Inferior parietal cortex (tissue), 1 donor: ENCODE results near the gene MTR.
"Not testable (repeated sequence)": the region's sequence is repeated elsewhere in the genome, so short reads cannot be mapped to it uniquely, and the experiment has no call there.

ENCODE experiments used
- DNase-seq: peaks from one replicate; pipeline ENCODE4 v3.0.0-alpha.2; 2016; ENCODE audit errors: extremely low spot score

Gene MTR

DNA sequence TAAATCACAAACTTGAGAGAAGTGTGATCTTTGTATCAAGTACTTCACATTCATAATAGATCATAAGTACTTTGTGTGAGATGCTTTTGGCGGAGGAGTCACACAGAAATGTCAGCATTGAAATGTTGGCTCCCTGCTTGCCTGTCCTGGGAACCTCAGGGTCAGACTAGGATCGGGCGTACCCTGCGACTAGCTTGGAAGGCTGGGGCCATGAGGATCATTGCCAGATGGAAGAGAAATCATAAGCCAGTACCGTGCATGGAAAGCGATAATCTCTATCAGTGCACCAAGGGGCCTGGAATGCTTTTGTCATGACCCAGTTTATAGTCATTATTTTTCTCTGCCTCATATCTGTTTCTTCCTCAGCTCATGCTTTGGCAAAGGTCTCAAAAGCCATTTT is 35.5 kb downstream of the MTR start:
- DNase-seq = no peak

- no peak for DNase-seq
Measured at GRCh38 chr1:236833575-236833974, 38.5 kb downstream of the MTR start.

DNA sequence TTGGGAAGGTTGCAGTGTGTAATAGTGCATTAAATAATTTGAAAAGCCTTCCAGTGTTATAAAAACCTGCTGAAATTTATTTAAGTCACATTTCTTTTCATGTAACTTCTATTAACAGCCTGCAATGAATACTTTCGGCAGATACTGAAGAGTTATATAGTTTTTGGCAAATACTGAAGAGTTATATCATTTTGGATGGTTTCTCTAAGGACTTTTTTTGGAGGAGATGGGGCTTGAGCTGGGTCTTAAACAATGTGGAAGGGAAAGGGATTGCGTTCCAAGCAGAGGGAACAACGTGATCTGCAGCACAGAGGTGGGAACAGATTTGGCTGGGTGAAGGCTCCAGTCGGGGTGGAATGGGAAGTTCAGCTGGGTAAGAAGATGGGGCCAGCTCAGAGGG is 39.8 kb downstream of the MTR start:
- DNase-seq = no peak

- no peak for DNase-seq
Measured at GRCh38 chr1:236835491-236835890, 40.4 kb downstream of the MTR start.

- DNase-seq = no peak
Measured at GRCh38 chr1:236836157-236836556, 41.1 kb downstream of the MTR start.

- no peak for DNase-seq
Measured at GRCh38 chr1:236837115-236837514, 42.0 kb downstream of the MTR start.

GRCh38 chr1:236837897-236838296 is 42.8 kb downstream of the MTR start:
- no peak for DNase-seq

- DNase-seq = no peak
Measured at GRCh38 chr1:236841341-236841740, 46.2 kb downstream of the MTR start.

- DNase-seq = no peak
Measured at GRCh38 chr1:236844499-236845271, 49.6 kb downstream of the MTR start.

DNA sequence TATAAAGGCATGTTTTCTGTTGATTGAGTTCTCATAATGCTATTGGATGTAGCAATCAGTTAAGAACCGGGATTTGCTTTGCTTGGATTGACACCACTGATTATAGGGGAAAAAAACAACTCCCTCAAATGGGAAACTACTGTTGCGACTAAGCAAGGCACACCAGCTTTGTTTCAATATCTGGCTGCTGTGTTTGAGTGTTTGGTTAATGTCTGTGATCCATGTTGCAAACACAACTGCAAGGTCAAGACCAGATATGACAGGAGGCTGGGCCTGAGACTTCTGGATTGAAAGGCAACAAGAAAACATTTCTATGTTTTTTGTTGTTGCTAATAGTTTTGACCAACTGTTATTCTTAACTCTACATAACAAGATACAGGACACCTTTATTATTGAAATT is 50.7 kb downstream of the MTR start:
- no peak for DNase-seq

- DNase-seq = no peak
Measured at GRCh38 chr1:236848274-236848923, 53.3 kb downstream of the MTR start.

GRCh38 chr1:236850077-236850979 is 55.2 kb downstream of the MTR start:
- no peak for DNase-seq

GRCh38 chr1:236851871-236852270 is 56.8 kb downstream of the MTR start:
- DNase-seq = no peak

GRCh38 chr1:236853921-236854604 is 59.0 kb downstream of the MTR start:
- DNase-seq = peak; percentile 53

- DNase-seq = no peak
Measured at GRCh38 chr1:236854605-236854983, 59.5 kb downstream of the MTR start.

DNA sequence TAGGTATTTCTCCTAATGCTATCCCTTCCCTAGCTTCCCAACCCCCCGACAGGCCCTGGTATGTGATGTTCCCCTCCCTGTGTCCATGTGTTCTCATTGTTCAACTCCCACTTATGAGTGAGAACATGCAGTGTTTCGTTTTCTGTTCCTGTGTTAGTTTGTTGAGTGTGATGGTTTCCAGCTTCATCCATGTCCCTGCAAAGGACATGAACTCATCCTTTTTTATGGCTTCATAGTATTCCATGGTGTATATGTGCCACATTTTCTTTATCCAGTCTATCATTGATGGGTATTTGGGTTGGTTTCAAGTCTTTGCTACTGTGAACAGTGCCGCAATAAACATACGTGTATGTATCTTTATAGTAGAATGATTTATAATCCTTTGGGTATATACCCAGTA is 61.6 kb downstream of the MTR start:
- not testable (repeated sequence) for DNase-seq

DNA sequence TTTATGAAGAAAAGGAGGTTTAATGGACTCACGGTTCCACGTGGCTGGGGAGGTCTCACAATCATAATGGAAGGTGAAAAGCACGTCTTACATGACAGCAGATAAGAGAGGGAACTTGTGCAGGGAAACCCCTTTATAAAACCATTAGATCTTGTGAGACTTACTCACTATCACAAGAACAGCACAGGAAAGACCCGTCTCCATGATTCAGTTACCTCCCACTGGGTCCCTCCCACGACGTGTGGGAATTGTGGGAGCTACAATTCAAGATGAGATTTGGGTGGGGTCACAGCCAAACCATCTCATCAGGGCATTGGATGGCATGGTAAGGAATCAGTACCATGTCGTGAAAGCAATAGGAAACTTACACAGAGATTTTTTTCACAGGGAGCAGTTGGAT is 63.1 kb downstream of the MTR start:
- no peak for DNase-seq

- no peak for DNase-seq
Measured at GRCh38 chr1:236860101-236860500, 65.0 kb downstream of the MTR start.

- DNase-seq = no peak
Measured at GRCh38 chr1:236860674-236861073, 65.6 kb downstream of the MTR start.

GRCh38 chr1:236861560-236862218 is 66.6 kb downstream of the MTR start:
- DNase-seq = no peak

- DNase-seq = no peak
Measured at GRCh38 chr1:236862219-236862591, 67.1 kb downstream of the MTR start.
